Caco-2 (cell line): Measurements from ENCODE around the gene OVCA2. TPM values are rescaled to one million over a fixed set of nuclear protein-coding genes. Genes with fewer than 3 reads are reported as not detected.

Experiments used
- BruUV-seq: library from RNA; stranded (reverse); fragments of 400-500 nt; replicated peaks from 2 replicates; lab custom pipeline; 2021; lab: Mats Ljungman, UMichigan
- CTCF ChIA-PET: fragments of 300-600 bp; sonication (Branson Sonifier 250); formaldehyde crosslinking; loops from one replicate; lab custom pipeline; 2022; ENCODE audit warnings: antibody characterized with exemption; lab: Charles Lee
- POLR2A ChIA-PET: fragments of 300-600 bp; sonication (Branson Sonifier 250); formaldehyde crosslinking; loops from one replicate; lab custom pipeline; 2022; ENCODE audit warnings: antibody characterized with exemption; lab: Charles Lee
- DNase-seq, 2 experiments: peaks; one replicate each; pipeline versions ENCODE4 v3.0.0 to v3.0.0-alpha.2; 2020 to 2022
- H3K27me3 ChIP-seq: replicated peaks from 2 replicates; pipeline ENCODE4 v1.6.0; 2011; ENCODE audit warnings: low read length; ENCODE audit not compliant: control insufficient read depth, insufficient read depth
- H3K36me3 ChIP-seq: 2 replicates; pipeline ENCODE4 v1.5.1; 2011; ENCODE audit warnings: low read length; ENCODE audit not compliant: control insufficient read depth, insufficient read depth
- H3K4me1 ChIP-seq: fragments of 250-450 bp; sonication (Bioruptor Pico); 2 replicates; pipeline ENCODE4 v1.5.1; 2020; ENCODE audit warnings: mild to moderate bottlenecking
- H3K4me3 ChIP-seq: 2 replicates; pipeline ENCODE4 v1.5.1; 2011; ENCODE audit warnings: low read depth, mild to moderate bottlenecking, control low read depth, low read length
- H3K9me3 ChIP-seq: fragments of 250-450 bp; sonication (Bioruptor Pico); 2 replicates; pipeline ENCODE4 v1.5.1; 2020; ENCODE audit warnings: mild to moderate bottlenecking, moderate library complexity
- H3K27ac Mint-ChIP-seq: one replicate; pipeline ENCODE4 v1.8.0; 2022; ENCODE audit warnings: mixed read lengths; ENCODE audit not compliant: unreplicated experiment
- H3K27me3 Mint-ChIP-seq: one replicate; pipeline ENCODE4 v1.8.0; 2022; ENCODE audit warnings: mixed read lengths; ENCODE audit not compliant: insufficient read depth, unreplicated experiment
- H3K36me3 Mint-ChIP-seq: one replicate; pipeline ENCODE4 v1.8.0; 2022; ENCODE audit warnings: mild to moderate bottlenecking, mixed read lengths; ENCODE audit not compliant: insufficient read depth, unreplicated experiment
- H3K4me1 Mint-ChIP-seq: one replicate; pipeline ENCODE4 v1.8.0; 2022; ENCODE audit warnings: low read depth, mixed read lengths; ENCODE audit not compliant: unreplicated experiment
- H3K4me3 Mint-ChIP-seq: one replicate; pipeline ENCODE4 v1.8.0; 2022; ENCODE audit warnings: mild to moderate bottlenecking, moderate library complexity, mixed read lengths; ENCODE audit not compliant: unreplicated experiment
- H3K9me3 Mint-ChIP-seq: one replicate; pipeline ENCODE4 v1.8.0; 2022; ENCODE audit warnings: mixed read lengths; ENCODE audit not compliant: unreplicated experiment
- CTCF ChIP-seq, 2 experiments: fragments of 200-600 bp in 1 of 2; IDR thresholded peaks; 1 replicate in 1 of 2; 2 replicates in 1 of 2; pipeline versions ENCODE4 v1.5.1 to v1.8.0; 2011 to 2022; ENCODE audit warnings: antibody characterized with exemption in 1 of 2, control low read depth in 1 of 2, inconsistent platforms in 1 of 2, low read depth in 1 of 2, low read length in 1 of 2, mild to moderate bottlenecking in 1 of 2, moderate library complexity in 1 of 2; ENCODE audit not compliant: insufficient read depth in 1 of 2, severe bottlenecking in 1 of 2, unreplicated experiment in 1 of 2
- intact Hi-C: fragments of 100-400 bp; cut with micrococcal nuclease; formaldehyde crosslinking; loops from one replicate; pipeline ENCODE4 v1.10.0; 2022; ENCODE audit not compliant: unreplicated experiment
- total RNA-seq: library from RNA; stranded (reverse); gene quantifications from 2 replicates; pipeline ENCODE4 v1.2.3, GENCODE V29; 2022

The OVCA2 gene
- total RNA-seq, 1 experiment from 2014 or later, result 39.3 TPM

DNA sequence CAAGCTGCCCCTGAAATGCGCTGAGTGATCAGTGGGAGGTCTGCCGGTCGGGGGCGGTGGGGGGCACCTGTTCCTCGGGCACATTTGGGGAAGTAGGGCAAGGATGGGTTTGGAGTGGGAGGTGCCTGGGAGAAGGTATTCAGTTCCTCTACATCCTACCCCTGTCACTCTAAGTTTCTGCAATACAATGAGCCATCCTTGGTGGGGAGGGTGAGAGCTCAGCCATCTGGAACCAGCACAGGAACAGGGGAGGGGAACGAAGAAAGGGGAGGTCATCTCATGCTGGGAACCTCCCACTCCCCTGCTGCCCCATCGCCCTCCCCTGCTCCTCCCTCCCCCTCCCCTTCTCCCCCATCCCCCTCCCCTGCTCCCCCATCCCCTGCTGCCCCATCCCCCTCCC is 7.7 kb upstream of the OVCA2 start:
- no peaks in the 10 kb centered on the region for H3K9me3 ChIP-seq
- Mint-ChIP-seq H3K9me3 (no peaks in the 10 kb centered on the region), H3K36me3 (no peaks in the 10 kb centered on the region), H3K27ac (no peak overlapping the region), H3K4me1 (no peaks in the 10 kb centered on the region), H3K27me3 (no peaks in the 10 kb centered on the region), H3K4me3 (no peak overlapping the region)
- POLR2A ChIA-PET, result no interaction called here
- CTCF ChIA-PET, result interaction anchor here (0.6 kb wide), 1 partner anchor 10 kb away, joined by 3 read pairs; no protein-coding TSS in a partner anchor
- intact Hi-C loops, result no loop called here
- H3K4me1 ChIP-seq, result 0 out of 2 replicates have a peak, but pooled peaks cover 4% of the 10 kb centered on the region
- BruUV-seq, result no TSS peak
- DNase-seq, result no peak
- no peaks in the 10 kb centered on the region; the same call in 1 of the 2 replicates for H3K36me3 ChIP-seq
- TF ChIP-seq CTCF (IDR thresholded peaks at IDR 0.05; ENCODE audit: insufficient read depth in 1 of 2, low read depth in 1 of 2, low read length in 1 of 2, severe bottlenecking in 1 of 2, unreplicated experiment in 1 of 2), result no peak
- no peak overlapping the region for H3K4me3 ChIP-seq
- no peaks in the 10 kb centered on the region for H3K27me3 ChIP-seq

- Mint-ChIP-seq H3K27me3 (no peaks in the 10 kb centered on the region), H3K36me3 (peaks cover 5% of the 10 kb centered on the region), H3K4me3 (no peak overlapping the region), H3K9me3 (no peaks in the 10 kb centered on the region), H3K27ac (no peak overlapping the region), H3K4me1 (no peaks in the 10 kb centered on the region)
- Histone ChIP-seq H3K9me3 (no peaks in the 10 kb centered on the region), H3K4me3 (no peak overlapping the region), H3K36me3 (no peaks in the 10 kb centered on the region; the same call in 1 of the 2 replicates), H3K4me1 (0 out of 2 replicates have a peak, but pooled peaks cover 4% of the 10 kb centered on the region), H3K27me3 (no peaks in the 10 kb centered on the region)
- ChIA-PET POLR2A (interaction anchor here (0.7 kb wide), 1 partner anchor 15 kb away, joined by 7 read pairs; no protein-coding TSS in a partner anchor), CTCF (interaction anchor here (1.0 kb wide), 1 partner anchor 131 kb away, joined by 3 read pairs; no protein-coding TSS in a partner anchor)
- BruUV-seq, result no TSS peak
- intact Hi-C loops, result no loop called here
- TF ChIP-seq CTCF (IDR thresholded peaks at IDR 0.05; ENCODE audit: insufficient read depth in 1 of 2, low read depth in 1 of 2, low read length in 1 of 2, severe bottlenecking in 1 of 2, unreplicated experiment in 1 of 2), result no peak
- no peak for DNase-seq
These were observed 6.8 kb upstream of the OVCA2 start for GRCh38 chr17:2034806-2035540.

- Histone ChIP-seq H3K4me3 (no peak overlapping the region), H3K9me3 (no peaks in the 10 kb centered on the region), H3K27me3 (no peaks in the 10 kb centered on the region), H3K36me3 (no peaks in the 10 kb centered on the region; the same call in none of the 2 replicates), H3K4me1 (peaks cover 2% of the 10 kb centered on the region; the same call in 1 of the 2 replicates)
- no peaks in the 10 kb centered on the region for H3K9me3 Mint-ChIP-seq
- H3K4me1 Mint-ChIP-seq, result no peaks in the 10 kb centered on the region
- H3K27me3 Mint-ChIP-seq, result no peaks in the 10 kb centered on the region
- BruUV-seq, result no TSS peak
- no peak for DNase-seq
- no peak overlapping the region for H3K27ac Mint-ChIP-seq
- H3K36me3 Mint-ChIP-seq, result peaks cover 5% of the 10 kb centered on the region
- TF ChIP-seq CTCF (IDR thresholded peaks at IDR 0.05; ENCODE audit: insufficient read depth in 1 of 2, low read depth in 1 of 2, low read length in 1 of 2, severe bottlenecking in 1 of 2, unreplicated experiment in 1 of 2), result no peak
- POLR2A ChIA-PET, result interaction anchor here (0.7 kb wide), 1 partner anchor 16 kb away, joined by 7 read pairs; no protein-coding TSS in a partner anchor
- intact Hi-C loops, result no loop called here
- H3K4me3 Mint-ChIP-seq, result no peak overlapping the region
- CTCF ChIA-PET, result interaction anchor here (1.0 kb wide), 1 partner anchor 132 kb away, joined by 3 read pairs; no protein-coding TSS in a partner anchor
These were observed 6.0 kb upstream of the OVCA2 start for GRCh38 chr17:2035541-2036488.
